Measurements from ENCODE around the gene DHX38. TPM values are rescaled to one million over a fixed set of nuclear protein-coding genes. Genes with fewer than 3 reads are reported as not detected.

DHX38 gene
- total and polyA plus RNA-seq, 2 of the 13 experiments (the other 11 are each of a cell fraction or from before 2014, with no cell fraction given): 54.4 to 85.9 TPM

DNA sequence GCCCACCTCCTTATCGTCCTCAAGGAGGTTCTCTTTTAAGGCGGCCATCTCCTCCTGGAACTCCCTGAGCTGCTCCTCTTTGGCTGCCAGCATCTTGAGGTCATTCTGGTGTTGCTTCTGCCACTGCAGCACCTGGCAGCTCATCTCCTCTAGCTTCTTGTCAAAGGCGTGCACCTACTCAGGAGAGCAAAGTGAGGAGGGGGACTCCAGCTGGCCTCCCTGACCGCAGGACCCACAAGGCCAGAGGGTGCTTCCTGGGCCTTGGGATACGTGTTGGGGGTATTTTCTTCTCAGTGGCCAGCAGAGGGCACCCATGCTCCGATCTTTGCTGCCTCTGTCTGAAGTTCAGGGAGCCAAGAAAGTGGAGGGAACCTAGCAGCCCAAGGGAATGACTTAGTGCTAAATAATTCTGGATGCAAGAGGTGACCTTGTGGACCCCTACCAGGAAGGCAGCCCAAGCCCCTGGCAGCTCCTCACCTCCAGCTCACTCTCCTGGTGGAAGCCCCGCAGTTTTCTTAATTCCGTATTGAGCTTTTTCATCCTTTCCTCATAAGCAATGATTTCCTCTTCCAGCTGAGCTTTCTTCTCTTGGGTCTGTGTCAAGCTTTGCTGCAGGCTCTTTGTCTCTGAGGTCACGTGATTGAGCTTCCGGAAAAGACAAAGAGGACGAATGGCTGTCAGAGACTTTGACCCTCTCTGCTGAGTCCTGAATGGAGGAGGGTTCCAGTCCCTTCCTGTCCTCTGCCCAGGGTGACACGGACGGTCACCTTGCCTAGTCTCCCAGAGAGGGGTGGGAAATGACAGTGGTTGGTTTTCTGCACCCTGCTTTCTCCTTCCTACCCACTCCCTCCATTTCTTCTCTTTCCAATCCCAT, 31.4 kb downstream of the DHX38 start (continued):
- TF ChIP-seq, protein P1, sequence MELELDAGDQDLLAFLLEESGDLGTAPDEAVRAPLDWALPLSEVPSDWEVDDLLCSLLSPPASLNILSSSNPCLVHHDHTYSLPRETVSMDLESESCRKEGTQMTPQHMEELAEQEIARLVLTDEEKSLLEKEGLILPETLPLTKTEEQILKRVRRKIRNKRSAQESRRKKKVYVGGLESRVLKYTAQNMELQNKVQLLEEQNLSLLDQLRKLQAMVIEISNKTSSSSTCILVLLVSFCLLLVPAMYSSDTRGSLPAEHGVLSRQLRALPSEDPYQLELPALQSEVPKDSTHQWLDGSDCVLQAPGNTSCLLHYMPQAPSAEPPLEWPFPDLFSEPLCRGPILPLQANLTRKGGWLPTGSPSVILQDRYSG (CRISPR knock-in tag; IDR thresholded peaks at IDR 0.05): no peak
- no peak for TF ChIP-seq HOXA7 (CRISPR knock-in tag; IDR thresholded peaks at IDR 0.05)
- TF ChIP-seq SP140L (CRISPR knock-in tag; IDR thresholded peaks at IDR 0.05; ENCODE audit: borderline replicate concordance): 0 out of 2 replicates have a peak, but pooled peaks have one; percentile 65
- TF ChIP-seq TMF1 (CRISPR knock-in tag; IDR thresholded peaks at IDR 0.05; ENCODE audit: low read depth): no peak
- peak; percentile 76 for TF ChIP-seq ZNF605 (CRISPR knock-in tag; IDR thresholded peaks at IDR 0.05)
- 0 out of 2 replicates have a peak, but pooled peaks have one; percentile 86 for TF ChIP-seq ZNF619 (CRISPR knock-in tag; IDR thresholded peaks at IDR 0.05)
- TF ChIP-seq RBAK (CRISPR knock-in tag; IDR thresholded peaks at IDR 0.05): no peak
- TF ChIP-seq, protein P2, sequence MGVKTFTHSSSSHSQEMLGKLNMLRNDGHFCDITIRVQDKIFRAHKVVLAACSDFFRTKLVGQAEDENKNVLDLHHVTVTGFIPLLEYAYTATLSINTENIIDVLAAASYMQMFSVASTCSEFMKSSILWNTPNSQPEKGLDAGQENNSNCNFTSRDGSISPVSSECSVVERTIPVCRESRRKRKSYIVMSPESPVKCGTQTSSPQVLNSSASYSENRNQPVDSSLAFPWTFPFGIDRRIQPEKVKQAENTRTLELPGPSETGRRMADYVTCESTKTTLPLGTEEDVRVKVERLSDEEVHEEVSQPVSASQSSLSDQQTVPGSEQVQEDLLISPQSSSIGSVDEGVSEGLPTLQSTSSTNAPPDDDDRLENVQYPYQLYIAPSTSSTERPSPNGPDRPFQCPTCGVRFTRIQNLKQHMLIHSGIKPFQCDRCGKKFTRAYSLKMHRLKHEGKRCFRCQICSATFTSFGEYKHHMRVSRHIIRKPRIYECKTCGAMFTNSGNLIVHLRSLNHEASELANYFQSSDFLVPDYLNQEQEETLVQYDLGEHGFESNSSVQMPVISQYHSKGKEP (CRISPR knock-in tag; IDR thresholded peaks at IDR 0.05): no peak
- TF ChIP-seq, protein P3, sequence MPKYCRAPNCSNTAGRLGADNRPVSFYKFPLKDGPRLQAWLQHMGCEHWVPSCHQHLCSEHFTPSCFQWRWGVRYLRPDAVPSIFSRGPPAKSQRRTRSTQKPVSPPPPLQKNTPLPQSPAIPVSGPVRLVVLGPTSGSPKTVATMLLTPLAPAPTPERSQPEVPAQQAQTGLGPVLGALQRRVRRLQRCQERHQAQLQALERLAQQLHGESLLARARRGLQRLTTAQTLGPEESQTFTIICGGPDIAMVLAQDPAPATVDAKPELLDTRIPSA (CRISPR knock-in tag; IDR thresholded peaks at IDR 0.05; ENCODE audit: borderline replicate concordance): no peak
- TF ChIP-seq, protein P4, sequence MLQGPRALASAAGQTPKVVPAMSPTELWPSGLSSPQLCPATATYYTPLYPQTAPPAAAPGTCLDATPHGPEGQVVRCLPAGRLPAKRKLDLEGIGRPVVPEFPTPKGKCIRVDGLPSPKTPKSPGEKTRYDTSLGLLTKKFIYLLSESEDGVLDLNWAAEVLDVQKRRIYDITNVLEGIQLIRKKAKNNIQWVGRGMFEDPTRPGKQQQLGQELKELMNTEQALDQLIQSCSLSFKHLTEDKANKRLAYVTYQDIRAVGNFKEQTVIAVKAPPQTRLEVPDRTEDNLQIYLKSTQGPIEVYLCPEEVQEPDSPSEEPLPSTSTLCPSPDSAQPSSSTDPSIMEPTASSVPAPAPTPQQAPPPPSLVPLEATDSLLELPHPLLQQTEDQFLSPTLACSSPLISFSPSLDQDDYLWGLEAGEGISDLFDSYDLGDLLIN (CRISPR knock-in tag; IDR thresholded peaks at IDR 0.05; ENCODE audit: borderline replicate concordance): no peak; the same call in 1 of the 2 replicates
- no peak for TF ChIP-seq EZH2 (conservative IDR thresholded peaks at IDR 0.05; ENCODE audit: low read depth, low read length)
- peak; percentile 78 for TF ChIP-seq HOXA5 (CRISPR knock-in tag; IDR thresholded peaks at IDR 0.05)
- TF ChIP-seq, protein P5, sequence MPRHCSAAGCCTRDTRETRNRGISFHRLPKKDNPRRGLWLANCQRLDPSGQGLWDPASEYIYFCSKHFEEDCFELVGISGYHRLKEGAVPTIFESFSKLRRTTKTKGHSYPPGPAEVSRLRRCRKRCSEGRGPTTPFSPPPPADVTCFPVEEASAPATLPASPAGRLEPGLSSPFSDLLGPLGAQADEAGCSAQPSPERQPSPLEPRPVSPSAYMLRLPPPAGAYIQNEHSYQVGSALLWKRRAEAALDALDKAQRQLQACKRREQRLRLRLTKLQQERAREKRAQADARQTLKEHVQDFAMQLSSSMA (CRISPR knock-in tag; IDR thresholded peaks at IDR 0.05): no peak
- TF ChIP-seq ZBTB7B (CRISPR knock-in tag; IDR thresholded peaks at IDR 0.05): no peak
- peak; percentile 68; the same call in 1 of the 2 replicates for TF ChIP-seq KAT8 (CRISPR knock-in tag; IDR thresholded peaks at IDR 0.05)
- TF ChIP-seq, protein P6, sequence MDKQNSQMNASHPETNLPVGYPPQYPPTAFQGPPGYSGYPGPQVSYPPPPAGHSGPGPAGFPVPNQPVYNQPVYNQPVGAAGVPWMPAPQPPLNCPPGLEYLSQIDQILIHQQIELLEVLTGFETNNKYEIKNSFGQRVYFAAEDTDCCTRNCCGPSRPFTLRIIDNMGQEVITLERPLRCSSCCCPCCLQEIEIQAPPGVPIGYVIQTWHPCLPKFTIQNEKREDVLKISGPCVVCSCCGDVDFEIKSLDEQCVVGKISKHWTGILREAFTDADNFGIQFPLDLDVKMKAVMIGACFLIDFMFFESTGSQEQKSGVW (CRISPR knock-in tag; IDR thresholded peaks at IDR 0.05; ENCODE audit: borderline replicate concordance): no peak
- TF ChIP-seq, protein P7, sequence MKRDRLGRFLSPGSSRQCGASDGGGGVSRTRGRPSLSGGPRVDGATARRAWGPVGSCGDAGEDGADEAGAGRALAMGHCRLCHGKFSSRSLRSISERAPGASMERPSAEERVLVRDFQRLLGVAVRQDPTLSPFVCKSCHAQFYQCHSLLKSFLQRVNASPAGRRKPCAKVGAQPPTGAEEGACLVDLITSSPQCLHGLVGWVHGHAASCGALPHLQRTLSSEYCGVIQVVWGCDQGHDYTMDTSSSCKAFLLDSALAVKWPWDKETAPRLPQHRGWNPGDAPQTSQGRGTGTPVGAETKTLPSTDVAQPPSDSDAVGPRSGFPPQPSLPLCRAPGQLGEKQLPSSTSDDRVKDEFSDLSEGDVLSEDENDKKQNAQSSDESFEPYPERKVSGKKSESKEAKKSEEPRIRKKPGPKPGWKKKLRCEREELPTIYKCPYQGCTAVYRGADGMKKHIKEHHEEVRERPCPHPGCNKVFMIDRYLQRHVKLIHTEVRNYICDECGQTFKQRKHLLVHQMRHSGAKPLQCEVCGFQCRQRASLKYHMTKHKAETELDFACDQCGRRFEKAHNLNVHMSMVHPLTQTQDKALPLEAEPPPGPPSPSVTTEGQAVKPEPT (CRISPR knock-in tag; IDR thresholded peaks at IDR 0.05; ENCODE audit: low read depth): no peak
- TF ChIP-seq ZNF10 (CRISPR knock-in tag; IDR thresholded peaks at IDR 0.05; ENCODE audit: borderline replicate concordance, low read depth): no peak
- TF ChIP-seq ZNF430 (CRISPR knock-in tag; IDR thresholded peaks at IDR 0.05): no peak
